HepG2 (cell line): ENCODE results near the gene KDM8. TPM values are rescaled to one million over a fixed set of nuclear protein-coding genes. Genes with fewer than 3 reads are reported as not detected.

ENCODE experiments used
- BRD4 ChIP-seq: sonication (generic); formaldehyde crosslinking; IDR thresholded peaks from 2 replicates; pipeline ENCODE4 v1.4.0; 2020; ENCODE audit warnings: missing genetic modification reagents
- CHD2 ChIP-seq: IDR thresholded peaks from 2 replicates; pipeline ENCODE4 v1.6.1; 2011; ENCODE audit warnings: low read depth, low read length, improper control_type of control experiment
- GLI4 ChIP-seq: sonication (generic); formaldehyde crosslinking; IDR thresholded peaks from 2 replicates; pipeline ENCODE4 v1.5.1; 2020; ENCODE audit warnings: missing genetic modification reagents, mild to moderate bottlenecking, moderate library complexity, borderline replicate concordance
- GRHL1 ChIP-seq: sonication (generic); formaldehyde crosslinking; conservative IDR thresholded peaks from 2 replicates; pipeline ENCODE4 v1.8.0; 2022; ENCODE audit warnings: missing genetic modification reagents
- HHEX ChIP-seq: IDR thresholded peaks from 2 replicates; pipeline ENCODE4 v1.6.1; 2016; ENCODE audit warnings: control low read depth
- HMG20B ChIP-seq: conservative IDR thresholded peaks from 2 replicates; pipeline ENCODE4 v1.6.1; 2016; ENCODE audit warnings: missing genetic modification reagents, missing compliant biosample characterization
- MEIS1 ChIP-seq: sonication (generic); formaldehyde crosslinking; IDR thresholded peaks from 2 replicates; pipeline ENCODE4 v1.9.0; 2021; ENCODE audit warnings: mild to moderate bottlenecking, missing genetic modification reagents, moderate library complexity, borderline replicate concordance
- NPAS2 ChIP-seq: sonication (generic); formaldehyde crosslinking; IDR thresholded peaks from 2 replicates; pipeline ENCODE4 v1.8.0; 2022; ENCODE audit warnings: mild to moderate bottlenecking, missing genetic modification reagents, borderline replicate concordance
- PAX8 ChIP-seq: sonication (generic); formaldehyde crosslinking; IDR thresholded peaks from 2 replicates; pipeline ENCODE4 v1.8.0; 2022; ENCODE audit warnings: mild to moderate bottlenecking, missing genetic modification reagents, borderline replicate concordance
- PCBP1 ChIP-seq: fragments of 200-400 bp; formaldehyde crosslinking; IDR thresholded peaks from 2 replicates; pipeline ENCODE4 v1.6.1; 2017; ENCODE audit warnings: mild to moderate bottlenecking, low read depth, low read length, borderline replicate concordance
- RARG ChIP-seq: sonication (generic); formaldehyde crosslinking; IDR thresholded peaks from 2 replicates; pipeline ENCODE4 v1.4.0; 2020; ENCODE audit warnings: low read depth, mild to moderate bottlenecking, missing genetic modification reagents
- SRF ChIP-seq: IDR thresholded peaks from 2 replicates; pipeline ENCODE4 v1.6.1; 2011; ENCODE audit warnings: mild to moderate bottlenecking, low read depth, low read length, moderate library complexity
- TRIM24 ChIP-seq: sonication (generic); formaldehyde crosslinking; IDR thresholded peaks from 2 replicates; pipeline ENCODE4 v1.8.0; 2022; ENCODE audit warnings: mild to moderate bottlenecking, missing genetic modification reagents
- YEATS2 ChIP-seq: sonication (generic); formaldehyde crosslinking; IDR thresholded peaks from 2 replicates; pipeline ENCODE4 v1.4.0; 2020; ENCODE audit warnings: missing genetic modification reagents, borderline replicate concordance
- ZBTB40 ChIP-seq, 2 experiments: fragments of 450-650 bp in 1 of 2; sonication (generic) in 1 of 2; formaldehyde crosslinking in 1 of 2; IDR thresholded peaks; 2 replicates each; pipeline versions ENCODE4 v1.6.1 to v1.8.0; 2016 to 2022; ENCODE audit warnings: antibody characterized with exemption in 1 of 2, mild to moderate bottlenecking in 1 of 2, missing genetic modification reagents in 1 of 2
- ZNF530 ChIP-seq: sonication (generic); formaldehyde crosslinking; IDR thresholded peaks from 2 replicates; pipeline ENCODE4 v1.5.0; 2020; ENCODE audit warnings: low read depth, mild to moderate bottlenecking, missing genetic modification reagents
- ZNF552 ChIP-seq: sonication (generic); formaldehyde crosslinking; IDR thresholded peaks from 2 replicates; pipeline ENCODE4 v1.9.0; 2022; ENCODE audit warnings: missing genetic modification reagents, mild to moderate bottlenecking, borderline replicate concordance
- ZNF766 ChIP-seq: sonication (generic); formaldehyde crosslinking; IDR thresholded peaks from 2 replicates; pipeline ENCODE4 v1.5.0; 2020; ENCODE audit warnings: missing genetic modification reagents, borderline replicate concordance
- polyA plus RNA-seq, 8 experiments: library from polyadenylated mRNA; depleted of rRNA in 3 of 8; stranded (reverse) in 7 of 8; unstranded in 1 of 8; fragments of >200 nt; fragmentation: Illumina TruSeq in 4 of 8; extraction: Trizol in 4 of 8; gene quantifications; 2 replicates each; pipeline versions ENCODE4 v1.2.1 to v1.2.3, GENCODE V29; 2011 to 2016; ENCODE audit warnings: low read depth in 4 of 8, missing spikeins in 1 of 8, mixed read lengths in 1 of 8; ENCODE audit not compliant: insufficient read depth in 1 of 8
- total RNA-seq, 5 experiments: library from RNA; depleted of rRNA; stranded (reverse); fragments of >200 nt; fragmentation: Illumina TruSeq; extraction: Trizol; gene quantifications; 2 replicates each; pipeline ENCODE4 v1.2.3, GENCODE V29; 2016; ENCODE audit warnings: low read depth in 1 of 5

Gene KDM8
- total and polyA plus RNA-seq, 2 of the 13 experiments (the other 11 are each of a cell fraction or from before 2014, with no cell fraction given), result 3.3 to 8.6 TPM

GRCh38 chr16:27214084-27214961 is 11.0 kb downstream of the KDM8 start (continued):
- TF ChIP-seq ZBTB40 (IDR thresholded peaks at IDR 0.05) (no peak), ZBTB40 (CRISPR knock-in tag; IDR thresholded peaks at IDR 0.05) (no peak), GLI4 (CRISPR knock-in tag) (0 out of 2 replicates have a peak, but pooled peaks have one; percentile 52), YEATS2 (CRISPR knock-in tag) (no peak), HHEX (CRISPR knock-in tag) (no peak; the same call in 1 of the 2 replicates), PAX8 (CRISPR knock-in tag) (no peak), PCBP1 (no peak), SRF (no peak), ZNF766 (CRISPR knock-in tag) (no peak), TRIM24 (CRISPR knock-in tag) (no peak), BRD4 (CRISPR knock-in tag) (no peak), ZNF530 (CRISPR knock-in tag) (no peak), GRHL1 (CRISPR knock-in tag) (no peak), NPAS2 (no peak), CHD2 (no peak), MEIS1 (CRISPR knock-in tag) (peak; percentile 77; the same call in 1 of the 2 replicates), RARG (CRISPR knock-in tag) (no peak), ZNF552 (no peak), HMG20B (CRISPR knock-in tag) (no peak)
